ENCODE data around the gene ACADVL. TPM values are rescaled to one million over a fixed set of nuclear protein-coding genes. Genes with fewer than 3 reads are reported as not detected.
A peak's percentile ranks its signal among the peaks of the same experiment; 100 is the strongest.

ACADVL gene
- polyA plus RNA-seq, 3 donors, result 371 to 476 (median 439) TPM

DNA sequence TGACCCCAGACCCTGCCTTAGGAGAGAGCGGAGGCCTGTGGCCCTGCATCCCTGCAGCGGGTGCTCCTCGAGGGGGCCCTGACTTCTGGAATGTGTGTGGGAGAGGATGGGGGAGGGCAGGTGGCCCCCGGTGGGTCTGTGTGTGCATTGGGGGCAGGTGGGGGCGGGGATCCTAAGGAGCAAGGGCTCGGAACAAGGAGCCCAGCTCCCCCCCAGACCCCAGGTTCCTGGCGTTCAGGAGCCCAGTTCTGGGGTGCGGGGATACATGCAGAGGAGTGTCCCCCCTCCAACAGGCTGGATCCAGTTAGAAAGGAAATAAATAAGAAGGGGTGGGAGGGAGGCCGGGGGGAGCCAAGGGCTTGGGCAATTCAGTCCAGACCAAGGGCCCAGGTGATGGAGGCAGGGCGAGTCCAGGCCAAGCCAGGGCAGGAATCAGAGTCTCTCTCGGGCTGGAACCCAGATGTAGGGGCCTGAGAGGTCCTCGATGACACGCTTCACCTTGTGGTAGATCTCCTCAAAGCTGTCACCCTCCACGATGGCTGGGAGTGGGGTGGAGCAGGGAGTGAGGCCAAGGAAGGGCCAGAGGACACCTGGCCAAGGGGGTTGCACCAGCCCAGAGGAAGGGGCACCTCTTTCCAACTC lies 29.3 kb upstream of the ACADVL start:
- no peak for DNase-seq (ENCODE audit: low read depth in 3 of 3, low spot score in 2 of 3)

DNA sequence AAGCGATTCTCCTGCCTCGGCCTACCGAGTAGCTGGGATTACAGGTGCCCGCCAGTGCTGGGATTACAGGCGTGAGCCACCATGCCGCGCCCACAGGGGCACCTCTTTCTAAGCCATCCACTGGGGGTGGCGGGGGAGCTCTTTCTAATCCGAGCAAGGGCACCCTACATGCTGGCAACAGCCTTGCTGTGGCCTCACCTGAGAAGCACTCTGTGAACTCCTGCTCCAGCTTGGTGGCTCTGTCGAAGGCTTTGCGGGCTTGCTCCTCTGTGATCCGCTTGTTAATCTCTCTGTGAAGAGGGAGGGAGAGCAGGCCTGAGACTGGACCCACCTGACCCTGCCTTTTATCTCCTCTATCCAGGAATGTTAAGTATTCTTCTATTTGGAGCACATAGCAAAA lies 28.7 kb upstream of the ACADVL start:
- no peak for DNase-seq (ENCODE audit: low read depth in 3 of 3, low spot score in 2 of 3)

DNA sequence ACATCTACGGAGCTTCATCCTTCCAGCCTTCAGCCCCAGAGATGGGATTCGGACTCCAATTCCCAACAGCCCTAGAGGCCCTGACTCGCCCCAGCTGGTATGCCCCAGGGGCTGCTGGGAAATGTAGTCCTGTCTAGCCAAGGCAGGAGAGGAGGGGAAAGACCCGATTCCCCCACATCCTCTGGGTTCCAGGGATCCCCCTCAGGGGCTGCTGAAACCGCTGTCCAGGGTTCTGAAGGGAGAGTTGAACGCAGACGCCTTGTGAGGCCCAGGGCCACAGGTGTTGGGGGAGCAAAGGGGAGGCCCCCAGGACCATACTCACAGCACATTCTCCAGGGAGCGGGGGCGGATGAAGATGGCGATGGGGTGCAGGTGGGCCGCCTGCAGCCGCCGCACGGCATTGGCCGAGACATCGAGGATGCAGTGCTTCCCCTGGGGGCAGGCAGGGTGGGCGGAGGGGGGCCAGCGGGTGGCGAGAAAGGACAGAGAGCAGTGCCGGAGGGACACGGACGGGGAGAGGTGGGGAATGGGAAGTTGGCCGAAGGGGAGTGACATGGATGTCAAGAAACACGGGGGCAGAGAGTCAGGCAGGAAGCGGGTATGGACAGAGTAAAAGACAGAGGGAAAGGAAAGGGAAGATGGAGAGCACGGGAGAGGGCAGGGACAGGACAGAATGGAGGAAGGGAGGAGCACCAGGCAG lies 28.0 kb upstream of the ACADVL start:
- DNase-seq (ENCODE audit: low read depth in 3 of 3, low spot score in 2 of 3), result no peak

DNA sequence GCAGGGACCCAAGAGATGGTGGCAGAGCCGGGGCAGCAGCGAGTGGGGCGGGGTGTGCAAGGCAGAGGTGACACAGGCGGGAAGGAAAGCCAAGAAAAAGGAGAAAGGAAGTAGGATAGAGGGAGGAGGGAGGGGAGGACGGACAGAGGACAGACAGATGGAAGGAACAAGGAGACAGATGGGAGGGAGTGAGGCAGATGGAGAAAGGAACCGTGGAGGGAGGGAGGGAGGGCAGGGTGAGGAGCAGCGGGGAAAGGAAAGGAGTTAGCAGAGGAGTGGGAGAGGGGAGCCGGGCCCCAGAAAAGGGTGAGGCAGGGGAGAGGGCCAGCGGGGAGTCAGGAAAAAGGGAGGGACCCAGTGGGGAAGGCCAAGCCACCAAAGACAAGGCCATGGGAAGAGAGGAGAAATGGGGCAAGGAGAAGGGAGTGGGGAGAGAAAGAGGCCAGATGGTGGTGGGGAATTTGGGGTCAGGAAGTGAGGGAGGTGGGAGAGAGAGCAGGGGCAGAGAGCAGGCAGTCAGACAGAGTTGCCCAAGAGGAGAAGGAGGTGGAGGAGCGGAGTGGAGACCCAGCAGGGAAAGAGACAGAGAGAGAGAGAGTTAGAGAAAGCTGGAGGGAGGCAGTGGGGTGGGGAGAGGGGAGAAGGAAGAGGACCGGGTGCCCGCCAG lies 27.3 kb upstream of the ACADVL start:
- no peak for DNase-seq (ENCODE audit: low read depth in 3 of 3, low spot score in 2 of 3)

DNA sequence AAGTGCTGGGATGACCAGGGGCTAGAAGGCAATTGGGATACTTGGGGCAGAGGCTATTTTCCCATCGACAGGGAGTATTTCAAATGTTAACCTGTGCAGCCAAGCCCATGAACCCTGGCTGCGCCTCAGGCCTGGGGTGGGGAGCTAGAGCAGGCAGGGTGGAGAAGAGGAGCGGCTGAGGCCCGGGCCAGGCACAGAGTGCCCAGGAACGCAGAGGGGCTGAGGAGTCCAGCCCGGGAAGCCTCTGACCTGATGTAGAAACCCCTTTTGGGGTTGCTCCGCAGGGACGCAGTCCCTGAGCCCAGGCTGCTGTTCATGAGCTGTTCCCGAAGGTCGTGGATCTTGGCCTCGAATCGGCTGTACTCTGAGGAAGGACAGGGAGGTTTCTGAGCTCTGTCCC lies 23.8 kb upstream of the ACADVL start:
- no peak for DNase-seq (ENCODE audit: low read depth in 3 of 3, low spot score in 2 of 3)

DNA sequence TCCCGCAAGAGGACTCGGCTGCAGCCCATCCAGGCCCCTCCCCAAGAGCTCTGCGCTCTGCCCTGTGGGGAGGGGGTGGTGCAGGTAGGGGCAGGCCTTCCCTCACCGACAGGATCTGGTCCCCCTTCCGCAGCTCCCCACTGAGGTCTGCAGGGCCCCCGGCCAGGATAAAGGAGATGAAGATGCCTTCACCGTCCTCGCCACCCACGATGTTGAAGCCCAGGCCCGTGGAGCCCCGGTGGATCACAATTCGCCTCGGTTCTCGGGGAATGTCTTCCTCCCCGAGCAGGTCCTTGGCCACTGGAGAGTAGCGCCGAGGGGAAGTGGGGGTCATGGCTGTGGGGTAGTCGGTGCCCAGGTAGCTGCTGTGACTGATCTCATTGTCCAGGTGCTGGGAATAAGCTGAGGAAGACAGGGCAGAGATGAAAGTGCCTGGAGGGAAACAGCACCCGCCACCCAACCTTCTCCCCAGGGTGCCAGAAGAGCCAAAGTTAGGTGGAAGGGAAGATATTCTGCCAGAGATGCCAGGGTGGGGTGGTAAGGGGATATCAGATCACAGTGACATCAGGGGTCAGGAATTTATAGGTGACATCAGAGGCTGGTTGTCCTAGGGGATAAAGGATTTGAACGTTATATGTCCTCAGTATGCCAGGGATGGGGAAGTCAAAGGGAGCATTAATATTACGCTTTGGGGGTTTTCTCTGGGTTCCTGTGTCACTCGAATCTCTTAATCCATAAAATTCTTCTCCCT lies 22.9 kb upstream of the ACADVL start:
- no peak for DNase-seq (ENCODE audit: low read depth in 3 of 3, low spot score in 2 of 3)

DNA sequence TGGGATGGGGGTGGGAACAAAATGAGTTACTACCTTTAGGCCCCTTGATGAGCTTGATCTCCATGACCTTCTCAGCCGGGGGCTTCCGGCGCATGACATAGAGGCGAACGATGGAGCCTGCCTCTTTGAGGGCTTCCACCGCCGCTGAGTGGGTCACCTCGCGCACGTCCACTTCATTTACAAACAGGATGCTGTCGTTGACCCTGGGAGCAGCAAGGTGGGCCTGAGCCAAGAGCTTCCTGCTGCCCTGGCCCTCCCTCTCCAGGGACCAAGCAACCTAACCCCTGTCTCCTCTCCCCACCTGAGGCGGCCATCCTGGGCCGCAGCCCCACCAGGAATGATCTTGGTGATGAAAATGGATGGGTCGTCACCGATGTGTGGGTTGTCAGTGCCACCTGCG lies 16.3 kb upstream of the ACADVL start:
- DNase-seq (ENCODE audit: low read depth in 3 of 3, low spot score in 2 of 3), result no peak

DNA sequence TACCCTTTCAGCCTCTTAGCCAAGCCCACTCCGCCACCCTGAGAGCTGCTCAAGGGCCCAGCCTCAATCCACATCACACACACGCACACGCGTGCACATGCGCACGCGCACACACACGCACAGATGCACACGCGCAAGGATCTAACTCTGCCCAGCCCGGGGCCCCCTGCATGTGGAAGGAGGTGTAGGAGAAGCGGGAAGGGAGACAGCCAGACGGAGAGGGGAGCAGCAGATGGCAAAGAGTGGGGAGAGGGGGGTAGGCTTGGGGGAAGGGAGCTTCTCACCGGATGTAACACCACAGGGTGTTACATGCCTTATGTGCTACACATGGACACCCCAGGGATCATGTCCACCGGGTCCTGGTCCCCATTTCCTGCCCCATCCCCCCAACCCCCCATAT lies 15.4 kb upstream of the ACADVL start:
- DNase-seq (ENCODE audit: low read depth in 3 of 3, low spot score in 2 of 3), result no peak

DNA sequence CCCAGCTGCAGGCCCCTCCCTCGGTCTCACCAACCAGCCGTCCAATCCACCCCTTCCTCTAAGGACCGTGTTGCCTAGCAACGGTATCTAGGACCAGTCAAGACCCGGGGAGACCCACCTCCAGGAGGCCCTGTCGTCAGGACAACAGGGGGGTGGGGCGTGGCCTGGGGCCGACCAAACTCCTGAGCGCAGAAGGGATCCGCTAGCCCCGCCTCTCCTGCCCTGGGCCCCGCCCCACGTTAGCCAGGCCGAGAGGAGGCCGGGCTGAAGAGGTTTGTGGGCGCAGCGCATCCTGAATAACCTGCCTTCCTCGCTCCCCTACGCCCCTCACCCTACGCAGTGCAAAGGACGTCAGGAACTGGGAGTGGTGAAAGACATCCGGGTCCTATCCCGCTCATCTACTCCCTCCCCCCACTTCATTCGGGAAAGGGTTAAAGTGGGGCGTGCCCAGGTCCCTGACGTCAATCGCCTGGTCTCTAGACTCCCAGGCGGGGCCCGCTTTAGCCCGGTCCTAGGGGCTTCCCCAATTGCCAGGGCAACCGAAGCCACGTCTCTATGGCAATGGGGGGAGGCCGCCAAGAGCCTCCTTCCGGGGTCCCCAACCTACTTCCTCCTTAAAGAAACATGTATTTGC lies 14.8 kb upstream of the ACADVL start:
- DNase-seq (ENCODE audit: low read depth in 3 of 3, low spot score in 2 of 3), result peak in 2 of 3 donors; percentile 72 to 80

DNA sequence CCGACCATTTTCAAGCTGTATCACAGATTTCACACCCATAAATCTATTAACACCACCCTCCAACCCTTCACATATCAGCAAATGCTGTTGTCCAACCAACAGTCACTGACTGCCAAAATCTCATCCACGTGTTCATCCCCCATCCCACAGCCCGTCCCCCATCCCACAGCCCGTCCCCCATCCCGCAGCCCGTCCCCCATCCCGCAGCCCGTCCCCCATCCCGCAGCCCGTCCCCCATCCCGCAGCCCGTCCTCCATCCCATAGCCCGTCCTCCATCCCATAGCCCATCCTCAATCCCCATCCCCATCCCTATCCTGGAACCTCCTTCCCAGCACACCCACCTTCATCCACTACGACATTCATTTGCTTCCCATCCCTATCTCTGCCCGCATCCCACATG lies 14.2 kb upstream of the ACADVL start:
- DNase-seq (ENCODE audit: low read depth in 3 of 3, low spot score in 2 of 3), result no peak

DNA sequence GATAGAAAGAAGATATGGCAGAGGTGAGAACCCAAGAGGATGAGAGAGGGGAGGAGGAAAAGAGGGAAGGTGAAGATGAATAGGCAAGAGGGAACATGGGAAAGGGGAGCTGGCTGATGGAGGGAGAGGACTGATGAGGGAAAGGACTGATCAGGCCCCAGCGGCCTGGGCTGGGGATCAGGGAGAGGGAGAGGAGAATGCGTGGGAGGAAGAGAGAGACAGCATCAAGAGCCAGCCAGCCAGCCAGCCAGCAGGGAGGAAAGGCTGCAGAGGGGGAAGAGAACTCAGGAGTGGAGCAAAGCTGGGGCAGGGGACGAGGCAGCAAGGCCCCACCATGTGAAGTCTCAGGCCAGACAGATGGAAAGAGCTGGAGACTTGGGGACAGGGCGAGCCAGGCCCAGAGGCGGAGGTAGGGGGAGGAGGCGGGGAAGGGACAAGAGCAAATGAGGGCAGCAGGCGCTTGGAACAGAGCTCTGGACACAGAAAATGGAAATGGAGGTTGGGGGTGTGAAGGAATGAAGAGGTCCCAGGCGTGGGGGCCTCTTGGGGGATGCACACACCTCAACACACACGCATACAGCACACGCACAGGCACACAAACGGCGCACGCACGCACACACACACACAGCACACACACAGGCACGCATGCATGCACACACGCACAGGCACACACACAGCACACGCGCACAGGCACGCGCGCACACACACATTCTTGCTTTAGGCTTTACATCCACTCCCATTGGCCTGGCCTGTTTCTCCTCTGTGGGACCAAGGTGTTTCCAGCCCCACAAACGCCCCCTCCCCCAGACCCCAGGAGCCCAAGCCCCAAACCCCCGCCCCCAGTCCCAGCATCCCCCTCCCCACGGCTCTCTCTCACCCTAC lies 12.4 kb upstream of the ACADVL start:
- DNase-seq (ENCODE audit: low read depth in 3 of 3, low spot score in 2 of 3), result no peak

DNA sequence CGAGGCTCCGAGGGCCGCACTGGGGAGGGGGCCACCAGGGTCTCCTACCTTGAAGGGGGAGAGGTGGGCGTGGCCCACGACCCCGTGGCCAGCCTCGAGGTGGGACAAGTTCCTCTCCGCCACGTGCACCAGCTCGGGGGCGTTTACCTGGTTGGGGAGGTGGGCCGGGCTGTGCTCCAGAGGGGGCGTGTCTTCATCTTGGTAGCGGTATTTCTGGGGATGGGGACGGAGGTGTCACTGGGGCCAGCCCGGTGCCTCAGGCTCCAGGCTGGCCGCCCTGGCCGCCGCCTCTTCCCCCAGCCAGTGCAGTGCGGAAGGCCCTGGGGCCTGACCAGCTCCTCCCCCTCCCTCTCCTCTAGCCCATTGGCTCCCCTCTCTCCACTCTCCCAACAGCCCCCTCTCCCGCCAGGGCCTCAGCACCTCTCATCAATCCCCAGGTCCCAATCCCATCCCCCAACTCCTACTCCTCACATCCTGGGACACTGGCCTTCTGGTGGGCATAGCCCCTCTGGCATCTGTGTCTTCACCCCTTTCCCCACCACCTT lies 11.6 kb upstream of the ACADVL start:
- no peak for DNase-seq (ENCODE audit: low read depth in 3 of 3, low spot score in 2 of 3)

DNA sequence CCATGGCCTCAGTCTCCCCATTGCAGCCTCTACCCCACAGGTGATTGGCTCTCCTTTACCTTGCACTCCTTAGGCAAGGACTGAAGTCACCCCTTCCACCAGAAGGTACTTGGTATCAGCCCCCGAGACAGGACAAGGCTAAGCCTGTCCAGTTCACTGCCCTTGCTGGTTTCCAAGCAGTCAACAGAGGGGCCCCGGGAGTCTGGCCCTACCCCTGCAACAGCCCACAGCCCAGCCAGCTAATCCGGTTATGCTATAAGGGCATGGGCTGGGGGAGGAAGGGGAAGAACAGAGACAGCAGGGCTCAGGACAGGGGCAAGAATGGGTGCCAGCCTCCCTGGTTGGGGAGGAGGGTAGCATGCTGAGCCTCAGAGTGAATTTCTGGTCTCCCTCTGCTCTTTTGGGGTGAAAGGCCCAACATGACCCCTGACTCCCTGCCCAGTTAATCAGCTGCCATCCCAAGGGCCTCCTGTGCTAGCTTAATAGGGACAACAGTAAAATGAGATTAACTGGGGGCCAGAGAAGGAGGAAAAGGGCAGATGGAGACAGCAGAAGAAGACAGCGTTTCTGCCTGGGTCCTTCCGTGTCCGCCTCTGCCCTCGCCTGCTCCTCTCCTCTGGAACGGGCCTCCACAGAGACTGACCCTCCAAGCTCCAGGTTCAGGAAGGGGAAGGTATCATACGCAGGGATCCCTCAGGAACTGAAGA lies 10.8 kb upstream of the ACADVL start:
- no peak for DNase-seq (ENCODE audit: low read depth in 3 of 3, low spot score in 2 of 3)

DNA sequence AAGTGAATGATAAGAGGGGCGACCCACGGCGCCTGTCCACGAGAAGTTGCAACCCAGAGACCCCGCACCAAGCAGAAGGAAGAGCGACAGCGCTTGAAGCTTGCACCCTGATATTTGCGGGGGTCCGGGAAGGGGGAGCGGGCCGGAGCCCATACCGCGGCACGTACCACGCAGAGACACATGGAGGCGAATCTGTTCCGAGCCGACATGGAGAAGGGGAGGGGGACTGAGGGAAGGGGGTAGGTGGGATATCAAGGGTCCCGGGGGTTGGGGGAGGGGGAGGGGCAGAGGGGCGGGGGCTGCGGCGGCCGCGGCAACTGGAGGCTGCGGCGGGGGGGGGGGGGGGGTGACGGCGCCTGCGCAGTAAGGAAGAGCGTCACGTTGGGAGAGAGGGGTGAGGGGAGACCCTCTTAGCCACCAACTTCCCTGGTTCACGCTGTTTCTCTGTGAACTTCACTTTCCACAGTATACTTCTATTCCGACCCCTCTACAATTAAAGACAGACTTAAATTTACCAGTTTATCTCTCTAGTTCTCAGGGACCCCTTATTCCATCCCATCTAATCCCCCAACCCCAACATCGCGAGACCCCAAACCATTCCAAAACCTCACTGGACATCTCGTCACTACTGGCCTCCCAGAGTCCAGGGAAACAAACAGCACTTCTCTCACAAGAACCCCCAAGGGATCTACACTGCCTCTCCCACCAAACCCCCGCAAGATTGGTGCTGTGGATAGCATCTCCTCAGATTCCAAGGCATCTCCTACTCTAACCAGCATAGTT lies 8.1 kb upstream of the ACADVL start:
- no peak for DNase-seq (ENCODE audit: low read depth in 3 of 3, low spot score in 2 of 3)

DNA sequence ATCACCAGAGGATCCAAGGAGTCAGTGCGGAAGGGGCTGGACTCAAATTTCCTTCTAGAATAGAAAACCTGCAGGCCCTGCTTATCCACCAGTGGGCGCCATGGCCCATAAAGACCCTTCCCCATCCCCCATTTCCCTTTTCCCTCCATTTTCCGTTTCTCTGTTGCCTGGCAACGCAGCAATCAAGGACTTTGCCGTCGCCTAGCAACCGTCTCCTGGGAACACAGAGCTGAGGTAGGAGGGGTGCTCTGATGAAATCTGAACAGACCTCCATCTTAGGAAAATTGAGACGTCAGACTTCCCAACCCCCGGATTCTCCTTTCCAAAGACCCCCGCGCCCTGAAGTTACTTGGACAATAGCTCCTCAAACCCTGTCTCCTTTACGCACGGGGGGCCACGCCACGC lies 5.8 kb upstream of the ACADVL start:
- peak; percentile 90 to 93 (median 92) for DNase-seq (ENCODE audit: low read depth in 3 of 3, low spot score in 2 of 3)

DNA sequence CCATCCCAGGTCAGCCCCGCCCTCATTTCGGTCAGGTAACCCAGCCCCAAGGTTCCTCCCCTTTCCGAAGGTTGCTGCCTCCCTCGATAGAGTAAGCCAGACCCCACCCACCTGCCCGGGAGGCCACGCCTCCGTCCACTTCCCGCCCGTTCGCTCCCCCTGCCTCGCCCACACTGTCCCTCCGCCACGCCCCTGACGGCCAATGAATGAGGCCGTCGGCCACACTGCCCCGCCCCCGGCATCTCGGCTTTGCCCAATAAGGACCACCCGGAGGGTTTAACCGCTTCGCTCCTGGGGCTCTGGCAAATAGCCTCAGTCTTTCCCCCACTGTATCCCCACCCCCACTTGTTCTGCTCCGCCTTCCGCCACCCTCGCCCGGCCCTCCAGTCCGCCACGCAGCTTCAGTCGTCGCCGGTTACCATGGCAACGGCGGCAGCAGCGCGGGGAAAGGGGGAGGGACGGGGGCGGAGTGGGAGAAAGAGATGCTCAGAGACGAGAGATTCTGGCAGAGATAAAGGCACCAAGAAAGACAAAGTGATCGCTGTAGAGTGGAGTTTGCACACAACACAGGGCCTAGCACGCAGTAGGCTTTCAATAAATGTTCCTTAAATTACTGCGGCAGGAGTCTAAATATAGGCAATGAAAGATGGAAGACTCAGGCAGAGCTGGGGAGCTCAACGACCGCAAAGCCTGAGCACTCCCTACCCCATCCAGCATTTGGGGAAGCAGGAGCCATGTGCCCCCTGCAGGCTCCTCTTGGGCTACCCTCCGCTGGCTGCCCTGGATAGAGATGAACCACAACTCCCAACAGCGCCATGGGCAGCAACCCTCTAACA lies 5.2 kb upstream of the ACADVL start:
- peak; percentile 96 for DNase-seq (ENCODE audit: low read depth in 3 of 3, low spot score in 2 of 3)

DNA sequence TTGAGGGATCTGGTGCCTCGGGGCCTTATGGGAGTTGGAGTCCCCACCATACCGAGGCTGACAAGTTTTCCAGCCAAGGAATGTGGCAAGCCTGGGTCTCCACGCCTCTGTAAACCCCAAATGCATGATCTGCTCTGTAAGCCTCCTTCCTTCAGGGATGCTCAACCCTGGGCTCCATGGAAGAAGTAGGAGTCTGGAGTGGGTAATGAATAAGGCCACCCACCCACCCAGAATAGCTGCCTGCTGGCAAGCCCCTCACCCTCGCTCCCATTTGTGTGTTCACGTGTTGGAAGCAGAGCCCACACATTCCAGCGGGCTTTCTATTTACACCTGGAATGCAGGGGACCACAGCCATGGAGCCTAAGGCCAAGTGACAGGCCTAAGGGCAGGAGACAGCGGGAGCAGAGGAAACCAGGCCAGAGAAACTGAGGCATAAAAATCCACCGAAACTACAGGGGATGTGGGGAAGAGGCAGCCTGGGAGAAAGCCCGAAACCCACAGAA lies 4.6 kb upstream of the ACADVL start:
- peak in 1 of 3 donors; percentile 86 for DNase-seq (ENCODE audit: low read depth in 3 of 3, low spot score in 2 of 3)

Measured in right renal cortex interstitium (tissue), 3 donors.